Activated CD4-positive, alpha-beta memory T cell treated with anti-CD3 and anti-CD28 coated beads for 36 hours (primary cell): ENCODE results near the gene ELFN2. TPM values are rescaled to one million over a fixed set of nuclear protein-coding genes. Genes with fewer than 3 reads are reported as not detected.
A peak's percentile ranks its signal among the peaks of the same experiment; 100 is the strongest.
"Not testable (repeated sequence)": the region's sequence is repeated elsewhere in the genome, so short reads cannot be mapped to it uniquely, and the experiment has no call there.

ENCODE experiments used
- CTCF ChIA-PET: fragments of 350-600 bp; sonication (Branson Sonifier 250); formaldehyde crosslinking; loops from one replicate; lab custom pipeline; 2021; ENCODE audit warnings: antibody characterized with exemption, inconsistent platforms; lab: Charles Lee
- POLR2A ChIA-PET: fragments of 350-600 bp; sonication (Branson Sonifier 250); formaldehyde crosslinking; loops from one replicate; lab custom pipeline; 2021; ENCODE audit warnings: antibody characterized with exemption; lab: Charles Lee
- DNase-seq: peaks from one replicate; pipeline ENCODE4 v3.0.0-alpha.2; 2020
- H3K27ac Mint-ChIP-seq: one replicate; pipeline ENCODE4 v1.8.0; 2021; ENCODE audit warnings: mixed read lengths
- H3K27me3 Mint-ChIP-seq: one replicate; pipeline ENCODE4 v1.8.0; 2021; ENCODE audit warnings: mixed read lengths
- H3K36me3 Mint-ChIP-seq: one replicate; pipeline ENCODE4 v1.8.0; 2021; ENCODE audit warnings: mixed read lengths
- H3K4me1 Mint-ChIP-seq: one replicate; pipeline ENCODE4 v1.8.0; 2021; ENCODE audit warnings: low read depth, mixed read lengths
- H3K4me3 Mint-ChIP-seq: one replicate; pipeline ENCODE4 v1.8.0; 2021; ENCODE audit warnings: mild to moderate bottlenecking, mixed read lengths
- H3K9me3 Mint-ChIP-seq: one replicate; pipeline ENCODE4 v1.8.0; 2021; ENCODE audit warnings: mixed read lengths
- intact Hi-C: fragments of 100-400 bp; cut with micrococcal nuclease; formaldehyde crosslinking; loops from one replicate; pipeline ENCODE4 v1.15.1; 2023
- total RNA-seq, 2 experiments: library from RNA; stranded (reverse); gene quantifications; one replicate each; pipeline ENCODE4 v1.2.3, GENCODE V29; 2021

Gene ELFN2
- total RNA-seq = under 1 TPM; 0.39 to 0.57 TPM

DNA sequence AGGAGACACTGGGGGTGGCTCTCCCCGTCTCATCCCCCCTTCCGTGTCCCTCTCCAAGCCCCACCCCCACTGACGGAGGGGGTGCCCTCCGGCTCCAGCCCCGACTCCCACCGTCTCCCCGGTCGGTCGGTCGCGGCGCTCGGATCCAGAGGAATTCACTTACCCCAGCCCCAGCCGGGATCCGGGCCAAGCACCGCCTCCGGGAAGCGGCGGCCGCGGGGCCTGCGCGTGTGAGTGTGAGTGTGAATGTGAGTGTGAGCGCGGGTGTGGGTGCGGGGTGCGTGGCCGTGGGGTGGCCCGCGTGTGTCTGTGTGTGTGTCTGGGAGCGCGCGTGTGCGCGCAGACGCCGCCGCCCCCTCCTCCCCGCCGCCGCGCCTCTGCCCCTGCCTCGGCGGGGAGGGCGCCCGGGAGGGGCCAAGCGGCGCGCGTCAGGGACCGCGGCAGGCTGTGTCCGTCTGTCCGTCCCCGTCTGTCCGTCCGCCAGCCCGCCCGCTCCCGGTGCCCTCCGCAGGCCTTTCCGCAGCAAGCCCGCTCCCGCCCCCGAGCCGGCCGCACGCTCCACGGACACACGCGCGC, at the start of gene ELFN2:
TSS of gene ELFN2 (minus strand) at position 345 of the 576 bp plus-strand sequence. CDS start 51,945 bp downstream, outside the sequence.
- H3K4me3 Mint-ChIP-seq = peak within 1 kb of the TSS; percentile 20
- peaks cover 53% of the 10 kb centered on the region for H3K27me3 Mint-ChIP-seq
- intact Hi-C loops = no loop called here
- no peak for DNase-seq
- no peaks in the 10 kb centered on the region for H3K36me3 Mint-ChIP-seq
- no peak within 1 kb of the TSS for H3K27ac Mint-ChIP-seq
- H3K4me1 Mint-ChIP-seq = peaks cover 18% of the 10 kb centered on the region
- H3K9me3 Mint-ChIP-seq = no peaks in the 10 kb centered on the region
- POLR2A ChIA-PET = no interaction called here
- CTCF ChIA-PET = interaction anchor here (2.0 to 7.3 kb wide), 2 partner anchors 103 to 111 kb away, joined by 4 to 68 read pairs; no protein-coding TSS in a partner anchor

DNA sequence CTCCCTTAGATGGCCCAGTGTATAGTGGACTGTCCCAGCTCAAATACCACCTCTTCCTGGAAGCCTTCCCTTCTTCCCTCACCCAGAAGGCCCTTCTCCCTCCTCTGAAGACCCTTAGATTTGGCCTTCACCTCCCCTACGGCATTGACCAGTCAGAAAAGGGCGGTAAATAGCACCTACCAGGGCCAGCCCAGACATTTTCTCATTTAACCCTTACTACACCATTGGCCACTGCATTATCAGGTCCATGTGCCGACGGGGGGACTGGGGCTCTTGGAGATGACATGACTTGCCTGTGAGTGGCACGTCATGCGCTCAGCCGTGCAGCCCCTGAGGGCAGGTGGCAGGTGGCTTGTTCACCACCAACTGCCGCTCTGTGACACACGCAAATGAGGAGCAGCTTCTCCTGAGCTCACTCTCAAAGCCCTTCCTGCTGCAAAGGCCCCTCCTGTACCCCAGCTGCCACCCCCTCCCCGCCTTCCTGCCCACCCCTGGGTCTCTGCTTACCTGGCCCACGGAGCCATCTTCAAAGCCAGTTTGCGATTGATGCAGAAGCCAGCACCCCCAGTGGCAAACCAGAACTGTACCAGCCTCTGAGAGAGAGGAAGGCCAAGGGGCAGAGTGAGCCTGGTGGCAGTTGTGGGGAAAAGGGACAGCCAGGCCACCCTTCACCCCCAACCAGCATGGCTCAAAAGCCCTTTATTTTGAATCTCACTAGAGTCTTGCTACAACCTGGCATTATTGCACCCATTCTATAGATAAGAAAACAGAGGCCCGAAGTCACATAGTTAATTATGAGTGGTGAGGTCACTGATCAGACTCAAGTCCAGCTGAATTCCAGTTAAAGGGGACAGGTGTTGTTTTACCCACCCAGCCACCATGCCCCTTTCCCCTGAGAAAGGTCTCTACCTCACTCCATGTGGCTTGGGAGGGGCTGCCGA, 49.4 kb upstream of the ELFN2 start:
- DNase-seq = no peak
- intact Hi-C loops = no loop called here
- peaks cover 32% of the 10 kb centered on the region for H3K36me3 Mint-ChIP-seq
- H3K4me3 Mint-ChIP-seq = no peak overlapping the region
- no peaks in the 10 kb centered on the region for H3K27me3 Mint-ChIP-seq
- no peak overlapping the region for H3K27ac Mint-ChIP-seq
- H3K4me1 Mint-ChIP-seq = peaks cover 7% of the 10 kb centered on the region
- POLR2A ChIA-PET = no interaction called here
- CTCF ChIA-PET = interaction anchor here (1.2 kb wide), 1 partner anchor 19 kb away, joined by 3 read pairs; no protein-coding TSS in a partner anchor
- H3K9me3 Mint-ChIP-seq = no peaks in the 10 kb centered on the region

- Mint-ChIP-seq H3K4me3 (no peak overlapping the region), H3K36me3 (peaks cover 40% of the 10 kb centered on the region), H3K27me3 (no peaks in the 10 kb centered on the region), H3K4me1 (no peaks in the 10 kb centered on the region), H3K27ac (no peak overlapping the region), H3K9me3 (no peaks in the 10 kb centered on the region)
- intact Hi-C loops = no loop called here
- DNase-seq = no peak
- CTCF ChIA-PET = interaction anchor here (0.5 to 1.3 kb wide), 3 partner anchors 13 to 158 kb away, joined by 4 read pairs; no protein-coding TSS in a partner anchor
- POLR2A ChIA-PET = no interaction called here
These were observed 47.3 kb upstream of the ELFN2 start for GRCh38 chr22:37474447-37475090.

DNA sequence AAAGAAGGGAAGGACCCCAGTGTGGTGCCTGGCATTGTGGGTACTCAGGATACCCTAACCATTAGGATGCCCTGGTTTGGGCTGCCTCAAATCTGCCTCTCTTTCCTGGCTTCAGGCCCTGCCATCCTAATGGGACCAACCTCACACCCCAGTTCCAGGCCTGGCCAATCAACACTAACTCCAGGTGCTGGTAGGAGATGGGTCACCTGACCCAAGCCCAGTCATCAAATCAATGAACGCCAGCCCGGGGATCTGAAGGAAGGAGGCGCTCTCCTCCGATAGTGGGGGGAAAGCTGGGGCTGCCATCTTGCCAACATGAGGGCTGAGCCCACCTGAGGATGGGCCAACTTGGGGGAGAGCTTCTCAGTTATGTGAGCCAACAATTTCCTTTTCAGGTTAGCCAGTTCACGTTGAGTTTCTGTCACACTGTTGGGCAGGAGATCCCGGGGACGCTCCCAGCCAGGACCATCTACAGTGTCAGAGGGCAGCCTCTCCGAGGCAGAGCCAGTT, 46.2 kb upstream of the ELFN2 start:
- intact Hi-C loops = loop anchor here (2.0 kb wide), 1 partner anchor 25 kb away; no protein-coding TSS in a partner anchor
- Mint-ChIP-seq H3K27ac (no peak overlapping the region), H3K4me3 (no peak overlapping the region), H3K9me3 (no peaks in the 10 kb centered on the region), H3K36me3 (peaks cover 43% of the 10 kb centered on the region), H3K27me3 (no peaks in the 10 kb centered on the region), H3K4me1 (no peaks in the 10 kb centered on the region)
- ChIA-PET POLR2A (no interaction called here), CTCF (interaction anchor here (0.9 to 3.0 kb wide), 11 partner anchors 8 to 168 kb away, joined by 3 to 45 read pairs (median 11); partner anchors contain the start of gene MFNG)
- no peak for DNase-seq

DNA sequence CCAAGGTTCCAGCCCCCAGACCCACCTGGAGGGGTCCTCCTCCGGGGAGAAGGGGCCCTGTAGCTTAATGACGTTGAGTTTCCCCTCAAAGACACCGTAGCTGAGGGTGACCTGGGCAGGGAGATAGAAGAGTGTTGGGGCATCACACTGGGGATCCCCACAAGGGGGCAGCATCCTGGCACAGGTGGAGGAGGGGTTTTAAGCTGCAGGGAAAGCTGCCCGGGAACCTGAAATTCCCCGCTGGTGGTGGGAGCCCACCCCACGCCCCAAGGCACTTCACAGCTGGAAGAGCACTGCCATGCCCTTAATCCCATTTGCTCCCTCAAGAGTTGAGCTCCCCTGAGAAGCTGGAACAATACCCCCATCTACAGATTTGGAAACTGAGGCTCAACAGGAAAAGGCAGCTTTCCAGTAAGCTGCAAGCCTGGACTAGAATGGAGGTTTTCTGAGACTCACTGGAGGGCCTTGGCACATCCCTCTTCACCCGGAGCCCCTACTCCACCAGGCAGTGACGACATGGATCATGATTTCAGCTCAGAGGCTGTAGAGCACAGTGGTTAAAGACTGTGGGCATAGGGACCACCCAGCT, 45.2 kb upstream of the ELFN2 start:
- POLR2A ChIA-PET = interaction anchor here (0.7 to 1.1 kb wide), 2 partner anchors 11 to 13 kb away, joined by 3 read pairs; partner anchors contain the start of gene MFNG
- Mint-ChIP-seq H3K4me3 (no peak overlapping the region), H3K27me3 (no peaks in the 10 kb centered on the region), H3K27ac (peak overlapping the region; percentile 49), H3K4me1 (no peaks in the 10 kb centered on the region), H3K36me3 (peaks cover 36% of the 10 kb centered on the region), H3K9me3 (no peaks in the 10 kb centered on the region)
- DNase-seq = peak; percentile 52
- CTCF ChIA-PET = interaction anchor here (0.7 to 3.0 kb wide), 21 partner anchors 9 to 181 kb away, joined by 3 to 45 read pairs (median 5); partner anchors contain the start of gene MFNG
- intact Hi-C loops = loop anchor here (2.0 kb wide), 1 partner anchor 26 kb away; no protein-coding TSS in a partner anchor

- H3K4me1 Mint-ChIP-seq = no peaks in the 10 kb centered on the region
- H3K27ac Mint-ChIP-seq = peak overlapping the region; percentile 49
- H3K4me3 Mint-ChIP-seq = no peak overlapping the region
- CTCF ChIA-PET = interaction anchor here (0.7 to 3.0 kb wide), 18 partner anchors 8 to 181 kb away, joined by 3 to 45 read pairs (median 5); partner anchors contain the start of gene MFNG
- no peaks in the 10 kb centered on the region for H3K9me3 Mint-ChIP-seq
- no peak for DNase-seq
- peaks cover 31% of the 10 kb centered on the region for H3K36me3 Mint-ChIP-seq
- intact Hi-C loops = loop anchor here (2.0 kb wide), 1 partner anchor 27 kb away; no protein-coding TSS in a partner anchor
- POLR2A ChIA-PET = interaction anchor here (0.6 to 1.1 kb wide), 3 partner anchors 10 to 158 kb away, joined by 3 read pairs; no protein-coding TSS in a partner anchor
- H3K27me3 Mint-ChIP-seq = no peaks in the 10 kb centered on the region
These were observed 44.6 kb upstream of the ELFN2 start for GRCh38 chr22:37471727-37472417.

DNA sequence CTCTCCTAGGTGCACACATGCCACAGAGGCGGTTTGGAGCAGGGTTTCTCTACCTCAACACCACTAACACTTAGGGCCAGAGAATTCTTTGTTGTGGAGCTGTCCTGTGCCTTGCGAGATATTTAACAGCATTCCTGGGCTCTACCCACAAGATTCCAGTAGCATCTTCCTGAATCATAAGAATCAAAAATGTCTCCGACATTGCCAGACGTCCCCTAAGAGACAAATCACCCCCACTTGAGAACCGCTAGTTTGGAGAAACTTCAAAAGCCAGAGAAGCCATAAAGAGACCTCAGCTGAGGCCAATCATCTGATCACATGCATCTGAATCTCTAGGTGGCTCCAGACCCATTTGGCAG, 42.8 kb upstream of the ELFN2 start:
- Mint-ChIP-seq H3K36me3 (peaks cover 30% of the 10 kb centered on the region), H3K27ac (no peak overlapping the region), H3K4me1 (peaks cover 1% of the 10 kb centered on the region), H3K27me3 (no peaks in the 10 kb centered on the region), H3K9me3 (no peaks in the 10 kb centered on the region), H3K4me3 (no peak overlapping the region)
- POLR2A ChIA-PET = no interaction called here
- DNase-seq = no peak
- CTCF ChIA-PET = interaction anchor here (1.0 kb wide), 2 partner anchors 12 to 97 kb away, joined by 4 read pairs; no protein-coding TSS in a partner anchor
- intact Hi-C loops = no loop called here

GRCh38 chr22:37469416-37470086, 42.3 kb upstream of the ELFN2 start:
- no peak overlapping the region for H3K27ac Mint-ChIP-seq
- no peak for DNase-seq
- CTCF ChIA-PET = interaction anchor here (1.0 kb wide), 2 partner anchors 12 to 97 kb away, joined by 4 read pairs; no protein-coding TSS in a partner anchor
- H3K9me3 Mint-ChIP-seq = no peaks in the 10 kb centered on the region
- H3K4me3 Mint-ChIP-seq = no peak overlapping the region
- POLR2A ChIA-PET = no interaction called here
- intact Hi-C loops = no loop called here
- H3K4me1 Mint-ChIP-seq = peaks cover 3% of the 10 kb centered on the region
- H3K27me3 Mint-ChIP-seq = no peaks in the 10 kb centered on the region
- H3K36me3 Mint-ChIP-seq = peaks cover 30% of the 10 kb centered on the region

DNA sequence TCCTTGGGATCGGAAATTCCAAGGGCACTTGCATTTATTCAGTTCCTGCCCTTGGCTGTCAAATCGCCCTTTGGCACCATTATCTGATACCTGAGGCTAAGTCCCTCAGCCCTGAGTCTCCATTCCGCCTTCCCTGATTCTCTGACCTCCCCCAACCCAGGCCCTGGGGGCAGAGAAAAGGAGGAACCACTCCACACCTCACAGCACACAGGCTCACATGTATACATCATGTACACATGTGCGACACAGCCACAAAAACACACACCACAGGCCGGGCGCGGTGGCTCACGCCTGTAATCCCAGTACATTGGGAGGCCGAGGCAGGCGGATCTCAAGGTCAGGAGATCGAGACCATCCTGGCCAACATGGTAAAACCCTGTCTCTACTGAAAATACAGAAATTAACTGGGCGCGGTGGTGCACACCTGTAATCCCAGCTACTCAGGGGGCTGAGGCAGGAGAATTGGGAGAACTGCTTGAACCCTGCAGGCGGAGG, 41.0 kb upstream of the ELFN2 start:
- H3K9me3 Mint-ChIP-seq, intact Hi-C loops, CTCF ChIA-PET, H3K4me3 Mint-ChIP-seq, H3K27ac Mint-ChIP-seq, POLR2A ChIA-PET, DNase-seq, H3K27me3 Mint-ChIP-seq, H3K4me1 Mint-ChIP-seq: not testable (repeated sequence)
- H3K36me3 Mint-ChIP-seq = peaks cover 27% of the 10 kb centered on the region

DNA sequence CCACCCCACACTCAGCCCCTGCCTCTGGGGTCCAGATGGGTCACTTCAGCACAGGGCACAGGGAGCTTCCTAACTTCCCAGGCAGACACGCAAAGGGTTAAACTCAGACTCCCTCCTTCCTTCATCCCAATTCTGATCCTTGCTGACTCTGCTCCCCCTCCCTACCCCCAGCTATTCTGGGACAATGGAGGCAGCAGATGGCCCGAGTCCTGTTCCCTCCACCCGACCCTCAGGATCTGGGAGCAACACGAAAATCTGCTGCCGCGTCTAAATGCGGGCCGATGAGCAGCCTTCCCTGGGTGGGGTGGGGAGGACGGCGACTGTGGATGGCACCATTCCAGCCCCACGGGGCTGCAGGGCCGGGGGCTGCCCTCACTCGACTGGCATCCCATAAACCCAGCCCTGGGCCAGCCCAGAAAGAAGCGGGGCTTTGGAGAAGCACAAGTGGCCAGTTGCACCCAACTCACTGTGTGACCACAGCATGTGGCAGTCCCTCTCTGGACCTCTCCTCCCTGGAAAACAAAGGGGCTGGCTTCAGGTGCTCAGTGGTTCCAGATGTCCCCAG, 40.2 kb upstream of the ELFN2 start:
- Mint-ChIP-seq H3K27me3 (no peaks in the 10 kb centered on the region), H3K9me3 (no peaks in the 10 kb centered on the region), H3K27ac (no peak overlapping the region), H3K4me1 (peaks cover 9% of the 10 kb centered on the region), H3K36me3 (peaks cover 27% of the 10 kb centered on the region), H3K4me3 (no peak overlapping the region)
- ChIA-PET POLR2A (no interaction called here), CTCF (no interaction called here)
- intact Hi-C loops = no loop called here
- no peak for DNase-seq
